Measurements from ENCODE around the gene FGFRL1.

FGFRL1 gene

DNA sequence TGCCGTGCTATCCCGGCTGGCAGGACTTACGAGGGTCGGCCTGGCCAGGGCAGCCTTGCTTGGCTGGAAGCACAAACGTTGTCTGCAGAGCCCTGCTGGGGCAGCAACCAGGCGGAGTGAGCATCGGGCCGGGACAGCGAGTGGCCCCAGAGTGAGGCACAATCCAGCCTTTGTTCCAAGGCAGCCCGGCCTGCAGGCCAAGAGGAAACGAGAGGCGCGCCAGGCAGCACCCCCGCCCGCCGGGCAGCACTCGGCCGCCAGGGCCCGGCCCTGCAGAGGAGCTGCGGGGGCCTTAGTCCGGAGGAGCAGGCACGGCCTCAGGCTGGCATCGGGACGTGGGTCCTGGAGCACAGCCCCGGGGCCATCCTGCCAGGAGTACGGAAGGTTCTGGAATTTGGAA lies 24.1 kb downstream of the FGFRL1 start:
- H3K4me1 ChIP-seq (ENCODE audit: control insufficient read depth, insufficient read depth, low read length), result peaks cover 55% of the 10 kb centered on the region
- no peaks in the 10 kb centered on the region for H3K9me3 ChIP-seq (replicated peaks; ENCODE audit: low read length)
- peak overlapping the region; percentile 34 for H3K4me2 ChIP-seq (ENCODE audit: low read length)
- H3K27me3 ChIP-seq (ENCODE audit: control insufficient read depth, insufficient read depth, low read length), result peaks cover 15% of the 10 kb centered on the region
- no peaks in the 10 kb centered on the region for H3K36me3 ChIP-seq (ENCODE audit: insufficient read depth, low read length)
- no peak overlapping the region for H3K4me3 ChIP-seq (ENCODE audit: low read length)
- H3K9ac ChIP-seq (ENCODE audit: low read depth, low read length), result peak overlapping the region; percentile 54

DNA sequence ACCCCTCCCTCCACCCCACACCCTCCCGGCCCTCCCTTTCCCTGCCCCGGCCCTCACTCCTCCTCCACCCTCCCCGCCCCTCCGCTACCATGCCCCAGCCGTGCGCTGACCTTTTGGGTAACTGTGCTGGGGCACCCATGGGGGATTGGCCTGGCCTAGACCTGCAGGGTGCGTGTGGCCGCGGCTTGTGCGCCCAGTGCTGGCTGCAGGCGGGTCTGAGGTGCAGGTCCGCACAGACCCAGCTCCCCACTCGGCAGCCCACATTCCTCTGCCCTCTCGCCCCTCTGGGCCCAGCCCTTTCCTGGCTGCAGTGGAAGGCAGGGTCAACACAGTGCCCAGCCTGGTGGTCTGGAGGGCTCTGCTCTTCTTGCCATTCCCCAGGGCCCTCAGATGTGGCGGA lies 24.7 kb downstream of the FGFRL1 start:
- no peak overlapping the region for H3K4me2 ChIP-seq (ENCODE audit: low read length)
- H3K9me3 ChIP-seq (replicated peaks; ENCODE audit: low read length), result no peaks in the 10 kb centered on the region
- no peaks in the 10 kb centered on the region for H3K36me3 ChIP-seq (ENCODE audit: insufficient read depth, low read length)
- no peak overlapping the region for H3K4me3 ChIP-seq (ENCODE audit: low read length)
- H3K9ac ChIP-seq (ENCODE audit: low read depth, low read length), result no peak overlapping the region
- peaks cover 15% of the 10 kb centered on the region for H3K27me3 ChIP-seq (ENCODE audit: control insufficient read depth, insufficient read depth, low read length)
- H3K4me1 ChIP-seq (ENCODE audit: control insufficient read depth, insufficient read depth, low read length), result peaks cover 61% of the 10 kb centered on the region

DNA sequence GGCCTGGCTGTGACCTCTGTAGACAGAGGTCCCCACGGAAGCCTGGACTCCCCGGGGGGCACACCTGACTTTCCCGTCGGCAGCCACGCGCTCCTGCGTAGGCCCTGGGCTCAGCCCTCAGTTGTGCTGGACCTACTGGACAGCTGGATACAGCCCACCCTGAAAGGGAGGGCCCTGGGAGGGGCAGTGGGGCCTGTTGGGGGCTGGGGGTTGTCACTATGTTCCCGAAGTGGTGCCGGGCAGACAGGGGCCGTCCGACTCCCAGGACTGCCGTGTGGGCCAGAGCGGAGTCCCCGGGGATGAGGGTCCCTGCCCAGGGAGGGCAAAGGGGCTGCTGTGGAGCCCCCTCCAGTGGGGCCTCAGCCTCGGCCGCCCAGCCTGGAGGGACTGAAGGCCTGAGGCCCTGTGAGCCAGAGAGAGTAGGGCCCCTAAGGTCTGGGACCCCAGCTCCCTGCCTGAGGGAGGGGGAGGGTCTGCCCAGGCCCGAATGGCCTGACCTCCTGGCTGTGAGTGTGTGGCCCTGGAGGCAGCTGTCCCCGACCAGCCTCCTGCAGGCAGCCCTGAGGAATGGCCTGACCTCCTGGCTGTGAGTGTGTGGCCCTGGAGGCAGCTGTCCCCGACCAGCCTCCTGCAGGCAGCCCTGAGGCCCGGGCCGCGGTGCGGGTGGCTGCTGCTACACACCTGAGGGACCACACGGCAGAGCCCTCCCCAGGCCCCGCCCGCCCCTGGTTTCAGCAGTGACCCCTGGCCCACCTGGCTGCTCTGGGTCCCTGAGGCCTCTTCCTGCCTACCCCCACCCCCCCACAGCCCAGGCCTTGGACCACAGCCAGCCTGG lies 25.8 kb downstream of the FGFRL1 start:
- H3K9ac ChIP-seq (ENCODE audit: low read depth, low read length), result no peak overlapping the region
- peaks cover 13% of the 10 kb centered on the region for H3K27me3 ChIP-seq (ENCODE audit: control insufficient read depth, insufficient read depth, low read length)
- H3K4me2 ChIP-seq (ENCODE audit: low read length), result no peak overlapping the region
- peaks cover 69% of the 10 kb centered on the region for H3K4me1 ChIP-seq (ENCODE audit: control insufficient read depth, insufficient read depth, low read length)
- no peaks in the 10 kb centered on the region for H3K36me3 ChIP-seq (ENCODE audit: insufficient read depth, low read length)
- no peak overlapping the region for H3K4me3 ChIP-seq (ENCODE audit: low read length)
- H3K9me3 ChIP-seq (replicated peaks; ENCODE audit: low read length), result no peaks in the 10 kb centered on the region

DNA sequence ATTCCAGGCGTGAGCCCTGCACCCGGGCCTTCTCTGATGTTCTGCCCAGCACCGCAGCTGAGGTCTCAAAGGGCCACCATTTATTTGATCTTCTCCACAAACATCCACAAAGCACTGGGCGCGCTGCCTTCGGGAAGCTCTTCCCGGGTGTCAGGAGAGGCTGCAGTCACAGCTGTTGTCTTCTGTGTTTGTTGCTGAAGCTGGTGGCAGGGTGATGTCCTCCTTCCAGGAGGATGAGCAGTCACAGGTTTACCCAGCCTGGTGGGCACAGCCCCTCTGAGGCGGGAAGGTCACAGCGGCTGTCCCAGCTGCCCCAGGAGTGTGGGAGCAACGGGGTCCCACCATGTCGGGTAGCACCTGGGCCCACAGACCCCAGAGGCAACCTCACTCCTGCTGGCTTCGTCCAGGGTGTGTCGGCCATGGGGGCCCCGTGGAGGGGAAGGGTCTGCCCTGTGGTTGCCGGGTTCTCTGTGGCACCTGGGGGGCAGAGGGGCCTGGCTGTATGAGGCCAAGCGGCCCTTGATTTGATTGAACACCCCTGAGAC lies 27.6 kb downstream of the FGFRL1 start:
- peaks cover 64% of the 10 kb centered on the region for H3K4me1 ChIP-seq (ENCODE audit: control insufficient read depth, insufficient read depth, low read length)
- H3K4me3 ChIP-seq (ENCODE audit: low read length), result no peak overlapping the region
- H3K9ac ChIP-seq (ENCODE audit: low read depth, low read length), result peak overlapping the region; percentile 1
- no peaks in the 10 kb centered on the region for H3K36me3 ChIP-seq (ENCODE audit: insufficient read depth, low read length)
- H3K4me2 ChIP-seq (ENCODE audit: low read length), result no peak overlapping the region
- no peaks in the 10 kb centered on the region for H3K27me3 ChIP-seq (ENCODE audit: control insufficient read depth, insufficient read depth, low read length)
- H3K9me3 ChIP-seq (replicated peaks; ENCODE audit: low read length), result no peaks in the 10 kb centered on the region

DNA sequence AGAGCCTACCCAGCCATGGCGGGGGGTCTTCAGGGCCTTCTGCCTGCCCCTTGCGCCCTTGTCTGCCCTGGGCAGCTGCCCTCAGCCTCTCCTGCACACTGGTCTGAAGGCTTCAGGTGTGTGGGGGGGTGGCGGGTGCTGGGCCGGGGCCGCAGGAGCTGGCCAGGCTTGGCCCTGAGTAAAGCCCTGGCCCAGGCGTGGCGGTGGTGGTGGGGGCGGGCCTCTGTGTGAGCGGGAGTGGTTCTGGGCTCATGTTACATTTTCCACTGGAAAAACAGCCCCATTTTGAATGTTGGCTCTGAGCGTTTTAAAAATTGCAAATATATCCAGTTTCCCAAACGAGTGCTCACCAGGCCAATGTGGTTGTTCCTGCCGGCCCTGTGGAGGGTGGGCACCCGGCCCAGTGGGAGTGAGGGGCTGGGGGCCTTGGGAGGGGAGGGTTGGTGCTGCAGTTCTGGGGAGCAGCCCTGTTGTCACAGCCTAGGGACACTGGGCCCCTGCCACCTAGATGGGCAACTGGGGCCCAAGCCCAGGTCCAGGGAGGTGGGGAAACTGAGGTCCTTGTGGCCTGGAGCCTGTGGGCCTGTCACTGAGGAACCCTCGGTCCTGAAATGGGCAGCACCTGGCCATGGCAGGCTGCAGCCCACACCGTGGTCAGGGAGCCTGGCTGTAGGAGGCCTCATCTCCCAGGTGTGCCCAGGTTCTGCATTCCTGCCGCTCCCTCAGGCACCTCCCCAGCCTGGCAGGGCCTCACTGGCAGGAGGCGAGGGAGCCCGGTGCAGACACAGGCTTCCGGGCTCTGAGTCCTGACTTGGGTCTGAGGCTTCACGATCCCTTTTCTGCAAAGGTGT lies 28.3 kb downstream of the FGFRL1 start:
- Histone ChIP-seq H3K4me3 (ENCODE audit: low read length) (no peak overlapping the region), H3K27me3 (ENCODE audit: control insufficient read depth, insufficient read depth, low read length) (no peaks in the 10 kb centered on the region), H3K4me1 (ENCODE audit: control insufficient read depth, insufficient read depth, low read length) (peaks cover 64% of the 10 kb centered on the region), H3K36me3 (ENCODE audit: insufficient read depth, low read length) (no peaks in the 10 kb centered on the region), H3K9me3 (replicated peaks; ENCODE audit: low read length) (no peaks in the 10 kb centered on the region), H3K9ac (ENCODE audit: low read depth, low read length) (peak overlapping the region; percentile 1), H3K4me2 (ENCODE audit: low read length) (no peak overlapping the region)

DNA sequence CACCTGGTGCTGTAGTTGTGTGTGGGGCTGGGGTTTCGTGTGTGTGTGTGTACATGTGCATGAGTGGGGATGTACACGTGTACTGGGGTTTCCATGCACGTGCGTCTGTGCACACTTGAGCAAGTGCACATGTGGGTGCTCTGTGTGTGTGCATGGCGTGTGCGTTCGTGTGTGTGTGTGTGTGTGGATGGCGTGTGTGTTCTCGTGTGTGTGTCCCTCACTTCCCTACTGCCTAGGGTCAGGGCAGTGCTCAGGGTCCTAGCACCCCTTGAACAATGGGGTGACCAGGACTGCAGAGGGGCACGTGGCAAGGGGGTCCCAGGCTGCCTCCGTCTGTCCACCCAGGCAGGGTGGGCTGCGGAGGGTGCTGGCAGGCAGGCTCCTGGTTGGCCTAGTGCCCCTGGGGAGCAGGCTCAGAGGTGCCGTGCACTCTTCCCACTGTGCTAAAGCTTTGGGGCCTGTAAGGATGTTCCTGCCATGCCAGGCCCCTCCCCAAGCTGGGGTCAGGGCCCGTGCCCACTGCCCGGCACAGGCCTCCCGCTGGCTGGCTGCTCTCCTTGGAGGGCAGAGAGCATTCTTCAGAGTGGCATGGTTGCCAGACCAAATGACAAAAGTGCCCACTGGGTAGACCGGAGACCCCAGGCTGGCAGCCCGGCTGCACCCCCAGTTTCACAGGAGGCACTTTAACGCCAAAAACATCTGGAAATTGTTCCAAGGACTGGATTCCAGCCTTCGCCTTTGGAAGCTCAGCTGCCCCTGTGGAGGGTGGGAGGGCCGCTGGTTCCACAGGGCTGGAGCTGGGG lies 29.1 kb downstream of the FGFRL1 start:
- H3K4me2 ChIP-seq (ENCODE audit: low read length), result no peak overlapping the region
- no peak overlapping the region for H3K9ac ChIP-seq (ENCODE audit: low read depth, low read length)
- no peaks in the 10 kb centered on the region for H3K36me3 ChIP-seq (ENCODE audit: insufficient read depth, low read length)
- no peaks in the 10 kb centered on the region for H3K9me3 ChIP-seq (replicated peaks; ENCODE audit: low read length)
- no peak overlapping the region for H3K4me3 ChIP-seq (ENCODE audit: low read length)
- peaks cover 5% of the 10 kb centered on the region for H3K27me3 ChIP-seq (ENCODE audit: control insufficient read depth, insufficient read depth, low read length)
- H3K4me1 ChIP-seq (ENCODE audit: control insufficient read depth, insufficient read depth, low read length), result peaks cover 65% of the 10 kb centered on the region

DNA sequence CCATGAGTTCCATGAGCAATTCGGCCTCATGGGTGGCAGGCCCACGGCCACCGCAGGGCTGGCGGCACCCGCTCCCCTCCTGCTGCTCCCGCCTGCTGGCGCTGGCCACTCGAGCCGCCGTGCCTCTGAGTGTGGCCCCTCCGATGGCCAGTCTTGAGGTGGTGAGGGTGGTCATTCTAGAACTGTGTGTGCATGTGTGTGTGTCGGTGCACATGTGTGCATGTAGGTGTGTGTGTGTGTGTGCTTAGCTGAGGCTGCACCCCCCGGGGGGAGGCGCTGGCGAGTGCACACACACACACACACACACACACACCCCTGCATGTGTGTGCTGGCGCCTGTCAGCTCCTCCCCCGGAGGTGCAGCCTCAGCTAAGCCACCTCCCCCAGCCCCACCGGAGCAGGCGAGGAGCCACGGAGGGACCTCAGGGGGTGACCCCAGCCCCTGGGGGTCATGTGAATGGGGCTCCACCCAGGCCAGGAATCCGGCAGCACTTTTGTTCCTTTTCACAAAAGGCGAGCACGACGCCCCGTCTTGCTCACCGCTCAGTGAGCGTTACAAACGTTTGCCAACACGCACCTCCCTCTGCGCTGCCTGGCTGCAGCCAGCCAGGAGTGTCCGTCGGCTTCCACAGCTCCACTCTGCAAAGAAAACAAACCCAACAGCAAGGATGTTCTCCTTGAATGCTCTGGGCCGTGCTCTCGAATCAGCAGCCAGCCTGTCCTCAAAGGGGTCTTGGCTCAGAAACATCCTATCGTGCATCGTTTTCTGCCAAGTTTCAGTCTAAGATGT lies 29.9 kb downstream of the FGFRL1 start:
- no peaks in the 10 kb centered on the region for H3K9me3 ChIP-seq (replicated peaks; ENCODE audit: low read length)
- H3K9ac ChIP-seq (ENCODE audit: low read depth, low read length), result no peak overlapping the region
- H3K4me1 ChIP-seq (ENCODE audit: control insufficient read depth, insufficient read depth, low read length), result peaks cover 63% of the 10 kb centered on the region
- H3K27me3 ChIP-seq (ENCODE audit: control insufficient read depth, insufficient read depth, low read length), result peaks cover 7% of the 10 kb centered on the region
- H3K4me3 ChIP-seq (ENCODE audit: low read length), result no peak overlapping the region
- H3K36me3 ChIP-seq (ENCODE audit: insufficient read depth, low read length), result no peaks in the 10 kb centered on the region
- peak overlapping the region; percentile 14 for H3K4me2 ChIP-seq (ENCODE audit: low read length)

DNA sequence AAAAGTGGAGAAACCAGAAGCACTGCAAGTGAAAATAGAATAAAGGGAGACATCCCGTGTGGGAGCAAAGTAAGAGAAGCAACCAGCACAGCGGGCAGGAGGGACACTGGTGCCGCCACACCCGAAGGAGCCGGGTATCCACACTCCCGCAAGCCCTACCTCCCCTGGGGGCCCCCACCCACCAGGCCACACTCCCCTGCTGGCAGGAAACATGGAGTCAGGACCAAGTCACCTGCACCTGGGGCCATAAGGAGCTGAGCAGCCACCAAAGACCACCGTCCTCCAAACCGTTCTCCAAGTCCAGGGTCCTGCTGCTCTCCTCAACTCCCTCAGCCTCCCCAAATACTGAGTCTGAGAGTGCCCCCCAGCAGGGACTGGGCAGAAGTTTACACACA lies 30.5 kb downstream of the FGFRL1 start:
- Histone ChIP-seq H3K4me2 (ENCODE audit: low read length) (peak overlapping the region; percentile 14), H3K36me3 (ENCODE audit: insufficient read depth, low read length) (no peaks in the 10 kb centered on the region), H3K27me3 (ENCODE audit: control insufficient read depth, insufficient read depth, low read length) (peaks cover 7% of the 10 kb centered on the region), H3K4me3 (ENCODE audit: low read length) (no peak overlapping the region), H3K9me3 (replicated peaks; ENCODE audit: low read length) (no peaks in the 10 kb centered on the region), H3K4me1 (ENCODE audit: control insufficient read depth, insufficient read depth, low read length) (peaks cover 69% of the 10 kb centered on the region), H3K9ac (ENCODE audit: low read depth, low read length) (no peak overlapping the region)

DNA sequence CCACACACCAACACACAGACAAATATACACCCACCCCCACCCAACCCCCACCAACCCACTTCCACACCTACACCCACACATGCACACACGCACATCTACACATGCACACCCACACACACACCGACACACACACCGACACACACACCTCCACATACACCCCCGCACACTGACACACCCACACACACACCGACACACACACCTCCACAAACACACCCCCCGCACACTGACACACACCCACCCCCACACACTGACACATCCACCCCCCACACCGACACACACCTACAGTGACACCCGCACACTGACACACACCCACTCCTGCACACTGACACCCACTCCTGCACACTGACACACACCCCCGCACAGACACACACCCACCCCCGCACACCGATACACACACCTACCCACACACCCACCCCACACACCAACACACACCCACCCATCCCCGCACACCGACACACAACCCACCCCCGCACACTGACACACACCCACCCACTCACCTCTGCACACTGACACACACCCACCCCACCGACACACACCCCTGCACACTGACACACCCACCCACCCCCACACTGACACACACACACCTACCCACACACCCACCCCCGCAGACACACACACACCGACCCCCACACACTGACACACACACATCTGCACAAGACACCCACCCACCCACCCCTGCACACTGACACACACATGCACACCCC lies 31.1 kb downstream of the FGFRL1 start:
- no peaks in the 10 kb centered on the region for H3K36me3 ChIP-seq (ENCODE audit: insufficient read depth, low read length)
- H3K4me2 ChIP-seq (ENCODE audit: low read length), result no peak overlapping the region
- no peaks in the 10 kb centered on the region for H3K9me3 ChIP-seq (replicated peaks; ENCODE audit: low read length)
- peaks cover 7% of the 10 kb centered on the region for H3K27me3 ChIP-seq (ENCODE audit: control insufficient read depth, insufficient read depth, low read length)
- no peak overlapping the region for H3K9ac ChIP-seq (ENCODE audit: low read depth, low read length)
- no peak overlapping the region for H3K4me3 ChIP-seq (ENCODE audit: low read length)
- peaks cover 75% of the 10 kb centered on the region for H3K4me1 ChIP-seq (ENCODE audit: control insufficient read depth, insufficient read depth, low read length)

DNA sequence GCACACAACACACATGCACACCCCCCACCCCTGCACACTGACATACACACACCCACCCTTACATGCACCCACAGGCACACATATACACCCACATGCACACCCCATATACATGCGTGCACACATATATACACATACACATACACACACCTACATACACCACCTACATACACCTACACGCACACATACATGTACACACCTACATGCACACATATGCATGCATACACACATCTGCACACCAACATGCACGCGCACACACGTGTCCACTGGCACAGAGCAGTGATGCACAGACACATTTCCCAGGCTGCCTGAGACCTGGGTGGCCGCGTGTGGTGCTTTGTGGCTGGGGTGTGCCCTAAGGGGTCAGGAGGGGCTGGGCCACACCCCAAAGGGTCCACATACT lies 31.7 kb downstream of the FGFRL1 start:
- H3K27me3 ChIP-seq (ENCODE audit: control insufficient read depth, insufficient read depth, low read length), result peaks cover 7% of the 10 kb centered on the region
- peak overlapping the region; percentile 36 for H3K9ac ChIP-seq (ENCODE audit: low read depth, low read length)

More for the DNA sequence above, 31.7 kb downstream of the FGFRL1 start:
- H3K4me1 ChIP-seq (ENCODE audit: control insufficient read depth, insufficient read depth, low read length), result peaks cover 78% of the 10 kb centered on the region
- H3K4me2 ChIP-seq (ENCODE audit: low read length), result peak overlapping the region; percentile 65
- peak overlapping the region; percentile 28 for H3K4me3 ChIP-seq (ENCODE audit: low read length)
- H3K36me3 ChIP-seq (ENCODE audit: insufficient read depth, low read length), result no peaks in the 10 kb centered on the region
- H3K9me3 ChIP-seq (replicated peaks; ENCODE audit: low read length), result no peaks in the 10 kb centered on the region
